HCT116 (cell line): Measurements from ENCODE around the gene SPRYD4. TPM values are rescaled to one million over a fixed set of nuclear protein-coding genes. Genes with fewer than 3 reads are reported as not detected.
"Not testable (repeated sequence)": the region's sequence is repeated elsewhere in the genome, so short reads cannot be mapped to it uniquely, and the experiment has no call there.

Experiments
- ATAC-seq: fragments of 200-7000 bp; cut with Tn5 transposase; 2 replicates; pipeline ENCODE4 v1.9.1; 2020; ENCODE audit warnings: mild to moderate bottlenecking, moderate library complexity
- BruUV-seq: library from RNA; stranded (reverse); fragments of 400-500 nt; replicated peaks from 2 replicates; lab custom pipeline; 2021; lab: Mats Ljungman, UMichigan
- CTCF ChIA-PET: fragments of 300-600 bp; sonication (Branson Sonifier 250); formaldehyde crosslinking; loops from one replicate; lab custom pipeline; 2021; ENCODE audit warnings: antibody characterized with exemption; lab: Charles Lee
- POLR2A ChIA-PET: fragments of 300-600, 350-600 bp; sonication (Branson Sonifier 250); formaldehyde crosslinking; loops from one replicate; lab custom pipeline; 2021; ENCODE audit warnings: antibody characterized with exemption; lab: Charles Lee
- RAD21 ChIA-PET, 2 experiments: fragments of 300-600 bp; sonication (Branson Sonifier 250); formaldehyde crosslinking; loops; one replicate each; lab custom pipeline; 2023; ENCODE audit warnings: low total read pairs in 2 of 2; ENCODE audit not compliant: uncharacterized antibody in 2 of 2, unreplicated experiment in 2 of 2, low non-redundant PET in 1 of 2; lab: Charles Lee
- DNase-seq: peaks from one replicate; pipeline ENCODE4 v3.0.0-alpha.2; 2010; ENCODE audit warnings: low read depth, low spot score
- H2AFZ ChIP-seq: fragments of 200-600 bp; shearing (Covaris generic), sonication (generic); 2 replicates; pipeline ENCODE4 v1.6.1; 2017; ENCODE audit warnings: low read depth, mixed run types, mixed read lengths, antibody characterized with exemption, low read length; ENCODE audit not compliant: poor library complexity, severe bottlenecking
- H3K27ac ChIP-seq: 2 replicates; pipeline ENCODE4 v1.5.1; 2012; ENCODE audit warnings: low read depth, low read length
- H3K27me3 ChIP-seq: fragments of 200-600 bp; sonication (generic); 2 replicates; pipeline ENCODE4 v1.6.1; 2016; ENCODE audit warnings: mixed run types, low read length, mixed read lengths; ENCODE audit not compliant: insufficient read depth
- H3K36me3 ChIP-seq, 2 experiments: fragments of 200-500 bp in 1 of 2; fragments of 200-600 bp in 1 of 2; sonication (Bioruptor generic) in 1 of 2; sonication (generic) in 1 of 2; 2 replicates each; pipeline versions ENCODE4 v1.5.1 to v1.6.1; 2014 to 2016; ENCODE audit warnings: low read length in 2 of 2, inconsistent platforms in 1 of 2, mixed read lengths in 1 of 2, mixed run types in 1 of 2; ENCODE audit not compliant: insufficient read depth in 2 of 2, control insufficient read depth in 1 of 2
- H3K4me1 ChIP-seq, 2 experiments: fragments of 200-600 bp in 1 of 2; sonication (generic) in 1 of 2; 2 replicates each; pipeline versions ENCODE4 v1.5.1 to v1.6.1; 2012 to 2017; ENCODE audit warnings: low read length in 2 of 2, inconsistent platforms in 1 of 2, mild to moderate bottlenecking in 1 of 2, mixed read lengths in 1 of 2, mixed run types in 1 of 2, moderate library complexity in 1 of 2; ENCODE audit not compliant: insufficient read depth in 2 of 2, control insufficient read depth in 1 of 2
- H3K4me2 ChIP-seq: fragments of 200-600 bp; sonication (generic); 2 replicates; pipeline ENCODE4 v1.6.1; 2017; ENCODE audit warnings: mixed run types, low read length, mixed read lengths
- H3K4me3 ChIP-seq, 2 experiments: fragments of 200-600 bp in 1 of 2; sonication (generic) in 1 of 2; replicated peaks in 1 of 2; 2 replicates each; pipeline ENCODE4 v1.5.1; 2011 to 2016; ENCODE audit warnings: low read length in 2 of 2, control low read depth in 1 of 2, low read depth in 1 of 2, mild to moderate bottlenecking in 1 of 2, mixed read lengths in 1 of 2, mixed run types in 1 of 2
- H3K79me2 ChIP-seq: fragments of 200-600 bp; sonication (generic); 2 replicates; pipeline ENCODE4 v1.6.1; 2017; ENCODE audit warnings: mild to moderate bottlenecking, mixed run types, low read length, moderate library complexity, mixed read lengths; ENCODE audit not compliant: insufficient read depth
- H3K9ac ChIP-seq: fragments of 200-600 bp; sonication (generic); 2 replicates; pipeline ENCODE4 v1.6.1; 2016; ENCODE audit warnings: low read length, mixed read lengths
- H3K9me2 ChIP-seq: fragments of 200-600 bp; sonication (generic), shearing (Covaris generic); 2 replicates; pipeline ENCODE4 v1.6.1; 2017; ENCODE audit warnings: mixed run types, mild to moderate bottlenecking, moderate library complexity; ENCODE audit not compliant: insufficient read depth
- H3K9me3 ChIP-seq, 2 experiments: fragments of 200-500 bp in 1 of 2; fragments of 200-600 bp in 1 of 2; sonication (Bioruptor generic) in 1 of 2; sonication (generic) in 1 of 2; 2 replicates each; pipeline ENCODE4 v1.6.1; 2014 to 2017; ENCODE audit warnings: low read length in 2 of 2, mixed read lengths in 2 of 2, inconsistent platforms in 1 of 2, low read depth in 1 of 2, mild to moderate bottlenecking in 1 of 2, mixed run types in 1 of 2, moderate library complexity in 1 of 2; ENCODE audit not compliant: control insufficient read depth in 1 of 2, insufficient read depth in 1 of 2
- H4K20me1 ChIP-seq: fragments of 200-600 bp; sonication (generic), shearing (Covaris generic); 2 replicates; pipeline ENCODE4 v1.6.1; 2017; ENCODE audit warnings: mixed run types, mild to moderate bottlenecking, moderate library complexity; ENCODE audit not compliant: insufficient read depth
- ATF3 ChIP-seq: IDR thresholded peaks from 2 replicates; pipeline ENCODE4 v1.6.1; 2012
- CBX3 ChIP-seq: IDR thresholded peaks from 2 replicates; pipeline ENCODE4 v1.6.1; 2012; ENCODE audit warnings: low read depth
- CEBPB ChIP-seq: IDR thresholded peaks from 2 replicates; pipeline ENCODE4 v1.6.1; 2012; ENCODE audit warnings: low read depth
- ELF1 ChIP-seq: IDR thresholded peaks from 2 replicates; pipeline ENCODE4 v1.6.1; 2012; ENCODE audit warnings: low read depth, borderline replicate concordance
- EZH2 ChIP-seq: fragments of 200-600 bp; sonication (generic); IDR thresholded peaks from 2 replicates; pipeline ENCODE4 v1.6.1; 2017; ENCODE audit warnings: antibody characterized with exemption, mixed run types
- FOSL1 ChIP-seq: IDR thresholded peaks from 2 replicates; pipeline ENCODE4 v1.6.1; 2012; ENCODE audit warnings: low read depth
- POLR2AphosphoS5 ChIP-seq: IDR thresholded peaks from 2 replicates; pipeline ENCODE4 v1.6.1; 2011; ENCODE audit warnings: mild to moderate bottlenecking, low read depth, low read length, moderate library complexity
- RAD21 ChIP-seq: IDR thresholded peaks from 2 replicates; pipeline ENCODE4 v1.6.1; 2012; ENCODE audit warnings: low read depth, mild to moderate bottlenecking
- REST ChIP-seq: IDR thresholded peaks from 2 replicates; pipeline ENCODE4 v1.6.1; 2012; ENCODE audit warnings: low read depth
- SP1 ChIP-seq: IDR thresholded peaks from 2 replicates; pipeline ENCODE4 v1.6.1; 2012; ENCODE audit warnings: low read depth
- SRF ChIP-seq: IDR thresholded peaks from 2 replicates; pipeline ENCODE4 v1.6.1; 2012; ENCODE audit warnings: low read depth
- ZFX ChIP-seq: fragments of 450-650 bp; IDR thresholded peaks from 2 replicates; pipeline ENCODE4 v1.6.1; 2017
- ZNF274 ChIP-seq: fragments of 200-500 bp; sonication (Bioruptor generic); IDR thresholded peaks from 2 replicates; pipeline ENCODE4 v1.6.1; 2014; ENCODE audit warnings: mild to moderate bottlenecking, low read depth, low read length, inconsistent platforms
- intact Hi-C: fragments of 100-400 bp; cut with micrococcal nuclease; formaldehyde crosslinking; loops from 2 replicates; pipeline ENCODE4 v1.10.0; 2022
- total RNA-seq: library from RNA; stranded (reverse); gene quantifications from one replicate; pipeline ENCODE4 v1.2.1, GENCODE V29; 2021; ENCODE audit not compliant: unreplicated experiment
- TF ChIP-seq, protein P1 (sequence below): IDR thresholded peaks from 2 replicates; pipeline ENCODE4 v1.6.1; 2012

The SPRYD4 gene
- total RNA-seq, 1 experiment from 2014 or later = 2.5 TPM

GRCh38 chr12:56488041-56488955, 19.9 kb downstream of the SPRYD4 start, which contains the start of gene GLS2 (continued):
- TF ChIP-seq SP1 = no peak
- TF ChIP-seq, all 23 proteins: peak for 0

- no TSS peak for BruUV-seq
- H3K27me3 ChIP-seq = peaks cover 6% of the 10 kb centered on the region; the same call in 1 of the 2 replicates
- no peaks in the 10 kb centered on the region for H3K4me1 ChIP-seq
- no peak for TF ChIP-seq POLR2AphosphoS5
- no peak for TF ChIP-seq CBX3
- no peak for TF ChIP-seq SRF
- TF ChIP-seq ZFX = no peak
- TF ChIP-seq CEBPB = no peak
- TF ChIP-seq RAD21 = no peak
- TF ChIP-seq ELF1 = no peak
- TF ChIP-seq EZH2 = no peak
- TF ChIP-seq, protein P1, sequence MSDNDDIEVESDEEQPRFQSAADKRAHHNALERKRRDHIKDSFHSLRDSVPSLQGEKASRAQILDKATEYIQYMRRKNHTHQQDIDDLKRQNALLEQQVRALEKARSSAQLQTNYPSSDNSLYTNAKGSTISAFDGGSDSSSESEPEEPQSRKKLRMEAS = no peak
- TF ChIP-seq FOSL1 = no peak
- TF ChIP-seq REST = no peak
- TF ChIP-seq ZNF274 = no peak
- TF ChIP-seq ATF3 = no peak
- no peak overlapping the region for H3K9ac ChIP-seq
- no peaks in the 10 kb centered on the region for H3K79me2 ChIP-seq
- DNase-seq (no peak), ATAC-seq (no peak)
- H3K9me3 ChIP-seq = no peaks in the 10 kb centered on the region; a peak in 2 of 4 replicates
- CTCF ChIA-PET = no interaction called here
- H3K36me3 ChIP-seq = no peaks in the 10 kb centered on the region
- no peak overlapping the region for H2AFZ ChIP-seq
- no peaks in the 10 kb centered on the region for H3K9me2 ChIP-seq
- H3K27ac ChIP-seq = no peak overlapping the region
- no peak overlapping the region for H3K4me2 ChIP-seq
- H4K20me1 ChIP-seq = no peaks in the 10 kb centered on the region
- RAD21 ChIA-PET = no interaction called here
- POLR2A ChIA-PET = interaction anchor here (1.1 kb wide), 1 partner anchor 16 kb away, joined by 3 read pairs; no protein-coding TSS in a partner anchor
- intact Hi-C loops = no loop called here
- H3K4me3 ChIP-seq = no peak overlapping the region
Measured at GRCh38 chr12:56490360-56490759, 22.0 kb downstream of the SPRYD4 start.

DNA sequence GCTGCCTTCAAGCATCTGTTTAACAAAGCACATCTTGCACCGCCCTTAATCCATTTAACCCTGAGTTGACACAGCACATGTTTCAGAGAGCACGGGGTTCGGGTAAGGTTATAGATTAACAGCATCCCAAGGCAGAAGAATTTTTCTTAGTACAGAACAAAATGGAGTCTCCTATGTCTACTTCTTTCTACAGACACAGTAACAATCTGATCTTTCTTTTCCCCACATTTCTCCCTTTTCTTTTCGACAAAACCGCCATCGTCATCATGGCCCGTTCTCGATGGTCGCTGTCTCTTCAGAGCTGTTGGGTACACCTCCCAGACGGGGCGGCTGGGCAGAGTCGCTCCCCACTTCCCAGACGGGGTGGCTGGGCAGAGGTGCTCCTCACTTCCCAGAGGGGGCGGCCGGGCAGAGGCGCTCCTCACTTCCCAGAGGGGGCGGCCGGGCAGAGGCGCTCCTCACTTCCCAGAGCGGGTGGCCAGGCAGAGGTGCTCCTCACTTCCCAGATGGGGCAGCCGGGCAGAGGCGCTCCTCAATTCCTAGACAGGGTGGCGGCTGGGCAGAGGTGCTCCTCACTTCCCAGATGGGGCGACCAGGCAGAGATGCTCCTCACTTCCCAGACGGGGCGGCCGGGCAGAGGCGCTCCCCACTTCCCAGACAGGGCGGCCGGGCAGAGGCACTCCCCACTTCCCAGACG, 25.2 kb downstream of the SPRYD4 start:
- H3K4me1 ChIP-seq, H3K27me3 ChIP-seq, H3K27ac ChIP-seq, H2AFZ ChIP-seq, H3K4me2 ChIP-seq, H3K36me3 ChIP-seq, DNase-seq, H3K9me3 ChIP-seq, POLR2A ChIA-PET, BruUV-seq, intact Hi-C loops, H4K20me1 ChIP-seq, H3K9me2 ChIP-seq, H3K79me2 ChIP-seq, CTCF ChIA-PET, RAD21 ChIA-PET, ATAC-seq, H3K9ac ChIP-seq, H3K4me3 ChIP-seq: not testable (repeated sequence)
